PC-3 (cell line): ENCODE results near the gene FPR3.

Source experiments
- EZH2 ChIP-seq: fragments of 300-600 bp; sonication (generic); IDR thresholded peaks from one replicate; pipeline ENCODE4 v1.6.1; 2017; ENCODE audit warnings: antibody characterized with exemption, mild to moderate bottlenecking, low read length; ENCODE audit not compliant: unreplicated experiment
- EZH2phosphoT487 ChIP-seq: fragments of 300-600 bp; sonication (generic); IDR thresholded peaks from 2 replicates; pipeline ENCODE4 v1.6.1; 2018; ENCODE audit warnings: mild to moderate bottlenecking, antibody characterized with exemption, low read length, borderline replicate concordance
- TF ChIP-seq, protein P1 (sequence below): fragments of 300-600 bp; sonication (generic); conservative IDR thresholded peaks from 2 replicates; pipeline ENCODE4 v1.5.1; 2017; ENCODE audit warnings: antibody characterized with exemption, low read depth, mild to moderate bottlenecking, low read length

DNA sequence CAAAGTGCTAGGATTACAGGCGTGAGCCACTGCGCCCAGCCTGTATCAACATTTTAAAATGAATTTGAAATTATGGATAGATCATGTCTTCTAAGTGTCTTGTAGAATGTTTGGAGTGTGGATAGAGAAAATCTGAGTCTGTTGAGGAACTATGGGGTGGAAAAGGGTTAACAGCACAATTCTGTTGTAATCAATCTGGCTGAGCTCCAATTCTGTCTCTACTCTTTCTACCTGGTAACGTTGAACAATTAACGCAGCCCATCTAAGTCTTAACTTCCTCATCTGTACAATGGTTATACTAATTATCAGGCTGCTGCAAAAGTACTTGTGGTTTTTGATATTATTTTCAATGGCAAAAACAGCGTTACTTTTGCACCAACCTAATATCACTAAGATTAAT lies 29.9 kb upstream of the FPR3 start:
- TF ChIP-seq, protein P1, sequence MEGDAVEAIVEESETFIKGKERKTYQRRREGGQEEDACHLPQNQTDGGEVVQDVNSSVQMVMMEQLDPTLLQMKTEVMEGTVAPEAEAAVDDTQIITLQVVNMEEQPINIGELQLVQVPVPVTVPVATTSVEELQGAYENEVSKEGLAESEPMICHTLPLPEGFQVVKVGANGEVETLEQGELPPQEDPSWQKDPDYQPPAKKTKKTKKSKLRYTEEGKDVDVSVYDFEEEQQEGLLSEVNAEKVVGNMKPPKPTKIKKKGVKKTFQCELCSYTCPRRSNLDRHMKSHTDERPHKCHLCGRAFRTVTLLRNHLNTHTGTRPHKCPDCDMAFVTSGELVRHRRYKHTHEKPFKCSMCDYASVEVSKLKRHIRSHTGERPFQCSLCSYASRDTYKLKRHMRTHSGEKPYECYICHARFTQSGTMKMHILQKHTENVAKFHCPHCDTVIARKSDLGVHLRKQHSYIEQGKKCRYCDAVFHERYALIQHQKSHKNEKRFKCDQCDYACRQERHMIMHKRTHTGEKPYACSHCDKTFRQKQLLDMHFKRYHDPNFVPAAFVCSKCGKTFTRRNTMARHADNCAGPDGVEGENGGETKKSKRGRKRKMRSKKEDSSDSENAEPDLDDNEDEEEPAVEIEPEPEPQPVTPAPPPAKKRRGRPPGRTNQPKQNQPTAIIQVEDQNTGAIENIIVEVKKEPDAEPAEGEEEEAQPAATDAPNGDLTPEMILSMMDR = no peak
- TF ChIP-seq EZH2 = no peak
- no peak for TF ChIP-seq EZH2phosphoT487
